Epithelial cell of prostate (primary cell): ENCODE results near the gene LDHAL6B.
A peak's percentile ranks its signal among the peaks of the same experiment; 100 is the strongest.

Source experiments
- DNase-seq: peaks from one replicate; pipeline ENCODE4 v3.0.0-alpha.2; 2011; ENCODE audit warnings: low read depth, low spot score
- H3K27ac ChIP-seq: fragments of 450-650 bp; 2 replicates; pipeline ENCODE4 v1.5.1; 2017; ENCODE audit warnings: mild to moderate bottlenecking

LDHAL6B gene

DNA sequence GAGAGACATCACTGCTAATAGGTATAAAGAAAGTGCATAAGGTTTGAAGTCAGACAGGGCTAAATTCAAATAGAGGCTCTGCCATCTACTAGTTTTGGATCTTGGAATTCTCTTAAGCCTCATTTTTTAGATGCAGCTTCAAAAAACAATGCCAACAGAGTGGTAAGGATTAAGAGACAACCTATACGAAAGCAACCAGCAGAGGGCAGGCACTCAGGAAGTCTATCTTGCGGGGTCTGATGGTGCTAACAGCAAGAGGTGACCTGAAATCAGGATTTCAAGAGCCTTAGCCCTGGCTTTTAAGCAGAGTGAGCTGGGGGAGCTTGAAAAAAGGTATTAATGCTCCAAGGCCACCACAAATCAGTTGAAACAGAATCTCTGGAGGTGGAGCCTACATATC, 40.7 kb downstream of the LDHAL6B start:
- DNase-seq, result no peak

DNA sequence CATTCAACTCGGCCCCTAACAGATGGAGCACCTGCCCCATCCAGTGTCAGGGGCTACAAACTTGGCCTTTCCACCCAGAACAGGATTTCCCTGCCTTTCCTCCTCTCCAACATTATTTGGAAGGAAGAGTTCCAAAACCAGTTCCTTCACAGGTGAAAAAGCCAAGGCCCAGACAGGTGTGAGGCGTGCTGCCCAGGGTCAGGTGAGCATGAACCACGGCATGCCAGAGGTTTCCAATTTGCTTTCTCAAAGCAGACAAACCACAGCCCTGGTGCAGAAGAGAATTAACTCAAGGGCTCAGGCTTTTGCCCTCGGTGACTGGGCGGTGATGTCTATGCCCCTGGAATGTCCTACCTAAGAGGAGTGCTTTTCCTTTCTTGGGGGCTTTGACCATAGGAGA, 43.2 kb downstream of the LDHAL6B start:
- DNase-seq, result no peak
- H3K27ac ChIP-seq, result no peak overlapping the region

More for the DNA sequence above, 40.7 kb downstream of the LDHAL6B start:
- no peak overlapping the region for H3K27ac ChIP-seq

DNA sequence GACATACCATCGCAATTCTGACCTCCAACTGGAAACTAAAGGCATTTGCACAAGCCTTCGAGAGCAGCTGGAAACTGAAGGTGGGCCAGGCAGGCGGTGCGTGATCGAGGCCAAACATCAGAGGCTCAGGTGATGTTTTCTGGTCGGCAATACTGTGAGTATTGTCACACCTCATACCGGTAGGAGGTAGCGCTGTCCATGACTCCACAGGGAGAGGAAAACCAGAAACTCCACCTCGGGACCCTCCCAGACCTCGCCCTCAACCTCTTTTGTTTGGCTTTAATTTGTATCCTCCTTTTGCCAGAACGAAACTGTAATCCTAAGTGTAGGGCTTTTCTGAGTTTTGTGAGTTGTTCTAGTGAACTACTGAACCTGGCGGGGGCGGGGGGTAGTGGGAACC, 43.6 kb downstream of the LDHAL6B start:
- DNase-seq, result no peak
- H3K27ac ChIP-seq, result no peak overlapping the region

DNA sequence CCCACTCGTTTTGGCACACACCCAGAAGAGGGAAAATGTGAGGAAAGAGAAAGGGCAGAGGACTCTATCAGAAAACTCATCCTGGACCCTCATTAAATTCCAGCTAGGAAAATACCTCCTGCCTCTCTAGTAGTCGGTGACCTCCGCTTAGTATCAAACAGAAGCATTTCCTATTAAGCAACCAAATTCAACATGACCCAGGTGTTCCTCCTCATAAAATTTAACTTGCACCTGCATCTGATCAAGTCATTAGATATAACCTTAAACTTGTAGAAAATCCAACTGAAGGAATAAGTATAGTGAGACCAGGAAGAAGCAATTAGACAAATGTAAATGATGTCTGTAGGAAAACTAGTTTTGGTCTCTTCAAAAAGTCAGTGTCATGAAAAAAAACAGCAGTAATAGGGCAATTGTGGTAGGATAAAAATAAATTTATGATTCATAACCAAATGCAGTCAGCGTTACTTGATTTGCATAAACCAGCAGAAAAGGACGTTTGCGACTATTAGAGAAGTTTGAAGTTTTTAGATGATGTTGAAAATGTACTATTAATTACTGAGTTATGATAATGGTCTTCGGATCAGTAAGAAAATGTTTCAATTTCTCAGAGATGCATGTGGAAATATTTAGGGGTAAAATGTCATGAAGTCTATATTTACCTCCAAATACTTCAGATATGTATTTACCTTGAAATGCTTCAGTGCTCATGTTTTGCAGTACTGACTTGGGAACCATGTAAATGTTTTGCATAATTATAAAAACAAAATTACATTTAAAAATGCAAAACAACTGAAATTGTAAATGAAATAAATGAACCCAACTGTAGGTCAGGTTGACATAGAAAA, 44.6 kb downstream of the LDHAL6B start:
- DNase-seq, result no peak
- no peak overlapping the region for H3K27ac ChIP-seq

DNA sequence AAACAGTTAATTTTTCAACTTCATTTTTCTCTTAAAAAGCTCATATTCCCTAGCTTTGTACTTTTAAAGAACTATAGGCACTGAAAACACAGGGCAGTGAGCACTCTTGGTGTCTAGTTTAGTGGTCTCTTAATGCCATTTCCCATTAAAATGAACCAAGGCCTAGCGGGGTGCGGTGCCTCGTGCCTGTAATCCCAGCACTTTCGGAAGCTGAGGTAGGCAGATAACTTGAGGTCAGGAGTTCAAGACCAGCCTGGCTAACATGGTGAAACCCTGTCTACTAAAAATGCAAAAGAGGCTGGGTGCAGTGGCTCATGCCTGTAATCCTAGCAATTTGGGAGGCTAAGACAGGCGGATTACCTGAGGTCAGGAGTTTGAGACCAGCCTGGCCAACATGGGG, 45.5 kb downstream of the LDHAL6B start:
- no peak overlapping the region for H3K27ac ChIP-seq

DNA sequence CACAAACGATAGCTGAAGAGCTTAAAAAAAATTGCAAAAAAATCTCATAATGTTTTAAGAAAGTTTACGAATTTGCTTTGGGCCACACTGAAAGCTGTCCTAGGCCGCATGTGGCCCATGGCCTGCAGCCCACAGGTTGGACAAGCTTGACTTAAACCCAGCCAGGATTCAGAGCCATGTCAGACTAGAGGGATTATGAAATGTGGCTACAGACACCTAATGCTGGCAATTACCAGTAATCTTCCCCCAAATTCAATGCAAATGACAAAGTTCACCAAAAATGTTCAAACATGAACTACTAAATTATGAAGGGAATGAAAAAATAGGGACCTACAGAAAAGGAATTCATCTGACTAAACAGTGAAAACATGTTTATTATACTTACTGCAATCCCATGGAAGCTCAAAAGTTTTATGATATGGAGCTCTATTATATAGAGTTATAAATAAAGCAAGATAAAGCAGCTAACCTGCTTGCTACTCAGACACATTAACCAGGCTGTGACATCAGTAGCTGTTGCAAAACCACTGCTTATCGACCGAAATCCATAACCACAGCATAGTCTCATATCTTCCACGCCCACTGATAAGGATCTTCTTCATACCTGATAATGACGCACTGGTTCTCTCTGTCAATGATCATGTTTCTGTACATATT, 49.2 kb downstream of the LDHAL6B start:
- H3K27ac ChIP-seq, result no peak overlapping the region
- DNase-seq, result peak; percentile 27

More for the DNA sequence above, 45.5 kb downstream of the LDHAL6B start:
- DNase-seq, result no peak

DNA sequence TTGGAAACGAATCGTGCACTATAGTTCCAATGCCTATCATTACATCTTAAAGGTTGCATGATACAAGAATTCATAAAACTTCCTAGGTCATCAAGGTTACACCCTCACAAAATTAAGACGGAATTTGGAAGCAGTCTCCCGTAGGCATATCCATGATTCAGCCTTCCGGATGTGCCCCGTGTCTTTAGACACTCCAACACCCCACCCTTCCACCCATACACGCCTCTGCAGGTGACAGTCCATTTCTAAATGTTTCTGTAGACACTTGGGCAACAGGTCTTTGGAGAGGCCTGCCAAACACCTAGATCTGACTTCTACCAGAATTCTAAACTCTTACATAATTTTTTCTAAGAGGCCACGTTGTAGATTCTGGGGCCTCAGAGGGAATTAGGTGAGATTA, 49.8 kb downstream of the LDHAL6B start:
- H3K27ac ChIP-seq, result peak overlapping the region; percentile 1
- DNase-seq, result no peak

DNA sequence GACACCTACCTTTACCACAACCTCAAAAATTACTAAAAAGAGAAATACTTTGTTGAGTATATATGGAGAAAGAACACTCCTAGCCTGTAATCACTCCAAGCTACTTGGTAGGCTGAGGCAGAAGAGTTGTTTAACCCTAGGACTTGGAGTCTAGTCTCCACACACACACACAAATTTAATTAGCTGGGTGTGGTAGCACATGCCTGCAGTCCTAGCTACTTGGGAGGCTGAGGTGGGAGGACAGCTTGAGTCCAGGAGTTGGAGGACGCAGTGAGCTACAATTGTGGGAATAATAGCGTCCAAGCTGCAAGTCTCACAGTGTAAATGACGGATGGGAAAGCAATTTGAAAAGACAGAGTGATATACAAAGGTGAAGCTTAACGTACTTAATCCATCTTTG, 50.5 kb downstream of the LDHAL6B start:
- peak overlapping the region; percentile 1 for H3K27ac ChIP-seq

More for the DNA sequence above, 50.5 kb downstream of the LDHAL6B start:
- DNase-seq, result no peak
